Measurements from ENCODE around the gene NEURL4.

DNA sequence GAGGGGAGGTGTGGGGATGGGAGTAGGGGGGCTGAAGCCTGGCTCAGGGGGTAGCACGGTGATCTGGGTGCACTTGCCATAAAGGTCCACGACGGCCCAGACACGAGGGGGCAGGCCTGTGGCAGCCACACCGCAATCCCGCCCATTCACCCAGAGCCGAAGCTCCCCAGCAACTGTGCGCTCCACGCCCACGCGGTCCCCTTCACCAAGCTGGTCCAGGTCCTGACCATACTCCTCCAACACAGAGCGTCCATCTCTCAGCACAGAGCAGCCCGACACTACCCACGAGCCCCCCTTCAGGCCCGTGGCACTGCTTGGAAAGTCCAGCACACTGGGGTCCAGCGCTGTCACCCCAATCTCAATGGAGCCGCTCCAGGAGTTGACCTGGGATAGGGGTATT is 1.6 kb downstream of the NEURL4 start:
- no peak for TF ChIP-seq MYC (IDR thresholded peaks at IDR 0.05; ENCODE audit: low read depth, low read length)
- TF ChIP-seq, protein P1, sequence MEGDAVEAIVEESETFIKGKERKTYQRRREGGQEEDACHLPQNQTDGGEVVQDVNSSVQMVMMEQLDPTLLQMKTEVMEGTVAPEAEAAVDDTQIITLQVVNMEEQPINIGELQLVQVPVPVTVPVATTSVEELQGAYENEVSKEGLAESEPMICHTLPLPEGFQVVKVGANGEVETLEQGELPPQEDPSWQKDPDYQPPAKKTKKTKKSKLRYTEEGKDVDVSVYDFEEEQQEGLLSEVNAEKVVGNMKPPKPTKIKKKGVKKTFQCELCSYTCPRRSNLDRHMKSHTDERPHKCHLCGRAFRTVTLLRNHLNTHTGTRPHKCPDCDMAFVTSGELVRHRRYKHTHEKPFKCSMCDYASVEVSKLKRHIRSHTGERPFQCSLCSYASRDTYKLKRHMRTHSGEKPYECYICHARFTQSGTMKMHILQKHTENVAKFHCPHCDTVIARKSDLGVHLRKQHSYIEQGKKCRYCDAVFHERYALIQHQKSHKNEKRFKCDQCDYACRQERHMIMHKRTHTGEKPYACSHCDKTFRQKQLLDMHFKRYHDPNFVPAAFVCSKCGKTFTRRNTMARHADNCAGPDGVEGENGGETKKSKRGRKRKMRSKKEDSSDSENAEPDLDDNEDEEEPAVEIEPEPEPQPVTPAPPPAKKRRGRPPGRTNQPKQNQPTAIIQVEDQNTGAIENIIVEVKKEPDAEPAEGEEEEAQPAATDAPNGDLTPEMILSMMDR (IDR thresholded peaks at IDR 0.05; ENCODE audit: low read depth, low read length) = no peak

Data from NB4 (cell line).